Erythroblast (primary cell): Measurements from ENCODE around the gene ADAP1.

ENCODE experiments used
- GATA1 ChIP-seq: IDR thresholded peaks from 2 replicates; pipeline ENCODE4 v1.6.1; 2011; ENCODE audit warnings: low read depth, mild to moderate bottlenecking, control low read depth, low read length, moderate library complexity
- POLR2A ChIP-seq: IDR thresholded peaks from 2 replicates; pipeline ENCODE4 v1.6.1; 2011; ENCODE audit warnings: mild to moderate bottlenecking, low read length

DNA sequence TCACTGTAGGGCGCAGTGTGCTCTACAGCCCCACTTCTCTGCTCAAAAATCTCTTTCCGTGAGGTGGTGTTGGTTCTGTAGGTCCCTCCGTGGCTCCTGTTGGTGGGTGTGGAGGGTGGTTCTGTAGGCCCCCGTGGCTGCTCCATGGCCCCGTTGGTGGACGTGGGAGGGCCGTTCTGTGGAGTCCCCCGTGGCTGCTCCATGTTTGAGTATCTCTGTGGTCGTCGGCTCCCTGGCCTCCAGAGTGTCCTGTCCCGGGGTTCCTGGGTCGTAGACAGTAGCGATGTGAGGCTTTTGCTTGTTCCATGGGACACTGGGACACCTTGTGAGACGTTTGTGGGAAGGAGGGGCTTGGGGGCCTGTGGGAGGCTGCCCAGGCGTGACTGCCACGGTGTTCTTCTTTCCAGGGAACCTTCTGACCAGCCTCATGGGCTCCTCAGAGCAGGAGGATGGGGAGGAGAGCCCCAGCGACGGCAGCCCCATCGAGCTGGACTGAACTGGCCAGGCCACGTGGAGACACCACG, 59.5 kb downstream of the ADAP1 start:
- TF ChIP-seq POLR2A (no peak), GATA1 (no peak)
